CD14-positive monocyte (primary cell): Measurements from ENCODE around the gene IGF2BP2. TPM values are rescaled to one million over a fixed set of nuclear protein-coding genes. Genes with fewer than 3 reads are reported as not detected.

Experiments
- DNase-seq, 3 donors: peaks; one replicate each; pipeline ENCODE4 v3.0.0-alpha.2; 2011 to 2022
- H2AFZ ChIP-seq: 2 replicates; pipeline ENCODE4 v1.6.0; 2012; ENCODE audit warnings: mild to moderate bottlenecking, low read depth, low read length, inconsistent platforms; ENCODE audit not compliant: insufficient read depth, poor library complexity, severe bottlenecking
- H3K27ac ChIP-seq, 2 donors: 1 replicate in 1 of 2; 2 replicates in 1 of 2; pipeline ENCODE4 v1.5.1; 2012 to 2013; ENCODE audit warnings: low read length in 2 of 2, control low read depth in 1 of 2, inconsistent platforms in 1 of 2, low read depth in 1 of 2, mild to moderate bottlenecking in 1 of 2
- H3K27me3 ChIP-seq, 2 donors: one replicate each; pipeline versions ENCODE4 v1.6.0 to v1.6.1; 2011 to 2013; ENCODE audit warnings: low read length in 2 of 2; ENCODE audit not compliant: control insufficient read depth in 2 of 2, insufficient read depth in 2 of 2
- H3K36me3 ChIP-seq, 2 donors: replicated peaks in 1 of 2; 1 replicate in 1 of 2; 2 replicates in 1 of 2; pipeline versions ENCODE4 v1.5.1 to v1.6.1; 2012 to 2013; ENCODE audit warnings: low read length in 2 of 2, control low read depth in 1 of 2, inconsistent platforms in 1 of 2, mild to moderate bottlenecking in 1 of 2; ENCODE audit not compliant: insufficient read depth in 2 of 2, control insufficient read depth in 1 of 2
- H3K4me1 ChIP-seq, 2 donors: 1 replicate in 1 of 2; 2 replicates in 1 of 2; pipeline versions ENCODE4 v1.5.1 to v1.6.1; 2012 to 2013; ENCODE audit warnings: low read length in 2 of 2, control low read depth in 1 of 2, inconsistent platforms in 1 of 2, mild to moderate bottlenecking in 1 of 2, moderate library complexity in 1 of 2; ENCODE audit not compliant: insufficient read depth in 2 of 2, control insufficient read depth in 1 of 2
- H3K4me2 ChIP-seq: replicated peaks from 2 replicates; pipeline ENCODE3; 2012; ENCODE audit warnings: low read length, moderate library complexity, mild to moderate bottlenecking; ENCODE audit not compliant: poor library complexity, severe bottlenecking; ENCODE audit errors: extremely low read depth
- H3K4me3 ChIP-seq, 3 experiments: fragments of 200-600 bp in 1 of 3; sonication (generic) in 1 of 3; replicated peaks in 1 of 3; 1 replicate in 2 of 3; 2 replicates in 1 of 3; pipeline ENCODE4 v1.5.1; 2011 to 2013; ENCODE audit warnings: low read length in 3 of 3, mild to moderate bottlenecking in 3 of 3, control low read depth in 2 of 3, low read depth in 2 of 3, inconsistent platforms in 1 of 3, moderate library complexity in 1 of 3
- H3K79me2 ChIP-seq: 2 replicates; pipeline ENCODE4 v1.6.0; 2012; ENCODE audit warnings: mild to moderate bottlenecking, control low read depth, inconsistent platforms, low read length, moderate library complexity; ENCODE audit not compliant: insufficient read depth
- H3K9ac ChIP-seq: 2 replicates; pipeline ENCODE4 v1.6.0; 2017; ENCODE audit warnings: low read length, mild to moderate bottlenecking; ENCODE audit not compliant: insufficient read depth, poor library complexity, severe bottlenecking
- H3K9me3 ChIP-seq, 2 donors: replicated peaks in 1 of 2; 1 replicate in 1 of 2; 2 replicates in 1 of 2; pipeline versions ENCODE4 v1.5.1 to v1.6.1; 2012 to 2013; ENCODE audit warnings: low read length in 2 of 2, control low read depth in 1 of 2; ENCODE audit not compliant: control insufficient read depth in 1 of 2, insufficient read depth in 1 of 2
- H4K20me1 ChIP-seq: 2 replicates; pipeline ENCODE4 v1.6.0; 2012; ENCODE audit warnings: mild to moderate bottlenecking, low read length, control low read depth, moderate library complexity; ENCODE audit not compliant: insufficient read depth
- H3K27ac Mint-ChIP-seq, 7 donors: one replicate each; pipeline ENCODE4 v1.8.0; 2020; ENCODE audit warnings: mild to moderate bottlenecking in 7 of 7, mixed read lengths in 7 of 7, moderate library complexity in 6 of 7, inconsistent platforms in 2 of 7
- H3K27me3 Mint-ChIP-seq, 3 donors: one replicate each; pipeline ENCODE4 v1.8.0; 2021 to 2022; ENCODE audit warnings: low read depth in 3 of 3, mild to moderate bottlenecking in 3 of 3, mixed read lengths in 3 of 3, moderate library complexity in 3 of 3, inconsistent platforms in 1 of 3
- H3K36me3 Mint-ChIP-seq, 2 donors: one replicate each; pipeline ENCODE4 v1.8.0; 2020; ENCODE audit warnings: mixed read lengths in 2 of 2, inconsistent platforms in 1 of 2, mild to moderate bottlenecking in 1 of 2
- H3K4me1 Mint-ChIP-seq: one replicate; pipeline ENCODE4 v1.8.0; 2020; ENCODE audit warnings: mild to moderate bottlenecking, mixed read lengths
- H3K4me3 Mint-ChIP-seq, 2 donors: one replicate each; pipeline ENCODE4 v1.8.0; 2020; ENCODE audit warnings: mild to moderate bottlenecking in 2 of 2, mixed read lengths in 2 of 2, moderate library complexity in 1 of 2
- H3K9me3 Mint-ChIP-seq, 7 donors: one replicate each; pipeline ENCODE4 v1.8.0; 2020 to 2022; ENCODE audit warnings: mixed read lengths in 7 of 7, mild to moderate bottlenecking in 6 of 7, moderate library complexity in 6 of 7, inconsistent platforms in 2 of 7
- CTCF ChIP-seq: fragments of 200-600 bp; IDR thresholded peaks from one replicate; pipeline ENCODE4 v1.8.0; 2022; ENCODE audit warnings: antibody characterized with exemption, mild to moderate bottlenecking
- WGBS: methylation state at CpG from one replicate; pipeline ENCODE4 v1.1.5; 2013; ENCODE audit warnings: missing lambda C conversion rate; ENCODE audit not compliant: insufficient coverage; 5-methylcytosine and 5-hydroxymethylcytosine counted together
- intact Hi-C, 2 donors: fragments of 100-400 bp; cut with micrococcal nuclease; formaldehyde crosslinking; loops; one replicate each; pipeline versions ENCODE4 v1.15.0 to v1.15.1; 2023
- polyA plus RNA-seq, 3 donors: library from polyadenylated mRNA; depleted of rRNA in 1 of 3; unstranded in 2 of 3; stranded (reverse) in 1 of 3; fragments of 300-500 nt in 2 of 3; fragments of >200 nt in 1 of 3; fragmentation: Illumina TruSeq in 2 of 3; gene quantifications; 1 replicate in 2 of 3; 2 replicates in 1 of 3; pipeline ENCODE4 v1.2.3, GENCODE V29; 2012 to 2021

The IGF2BP2 gene
- polyA plus RNA-seq, 3 donors, result 0.78 to 2.8 (median 1.00) TPM

GRCh38 chr3:185721970-185722369 is 102.9 kb downstream of the IGF2BP2 start:
- Histone ChIP-seq H3K9ac (no peak overlapping the region), H3K4me1 (peaks cover 12 to 13% of the 10 kb centered on the region in 2 donors), H4K20me1 (no peaks in the 10 kb centered on the region), H3K36me3 (no peaks in the 10 kb centered on the region), H3K27me3 (no peaks in the 10 kb centered on the region), H3K27ac (no peak overlapping the region), H3K9me3 (no peaks in the 10 kb centered on the region), H3K79me2 (peaks cover 50% of the 10 kb centered on the region), H2AFZ (no peak overlapping the region), H3K4me2 (no peak overlapping the region), H3K4me3 (no peak overlapping the region)
- TF ChIP-seq CTCF, result no peak
- no peak for DNase-seq
- peak overlapping the region in 1 of 7 donors; percentile 1 for H3K27ac Mint-ChIP-seq
- H3K27me3 Mint-ChIP-seq, result peaks cover 0 to 3% (median 1%) of the 10 kb centered on the region in 3 donors
- no peak overlapping the region for H3K4me3 Mint-ChIP-seq
- WGBS, result no CpG with 5 or more reads among the region's 3 CpGs
- H3K9me3 Mint-ChIP-seq, result peaks cover 0 to 5% (median 0%) of the 10 kb centered on the region in 7 donors
- peaks cover 0 to 4% of the 10 kb centered on the region in 2 donors for H3K36me3 Mint-ChIP-seq
- intact Hi-C loops, result no loop called here
- peaks cover 20% of the 10 kb centered on the region for H3K4me1 Mint-ChIP-seq

- Histone ChIP-seq H3K9ac (no peak overlapping the region), H3K36me3 (no peaks in the 10 kb centered on the region), H3K4me1 (peaks cover 17 to 19% of the 10 kb centered on the region in 2 donors), H3K4me3 (no peak overlapping the region), H3K27me3 (no peaks in the 10 kb centered on the region), H3K4me2 (no peak overlapping the region), H2AFZ (no peak overlapping the region), H4K20me1 (no peaks in the 10 kb centered on the region), H3K27ac (no peak overlapping the region), H3K9me3 (no peaks in the 10 kb centered on the region), H3K79me2 (peaks cover 49% of the 10 kb centered on the region)
- no CpG with 5 or more reads among the region's 9 CpGs for WGBS
- no peak overlapping the region for H3K27ac Mint-ChIP-seq
- H3K4me3 Mint-ChIP-seq, result no peak overlapping the region
- H3K27me3 Mint-ChIP-seq, result peaks cover 0 to 3% (median 1%) of the 10 kb centered on the region in 3 donors
- intact Hi-C loops, result no loop called here
- no peak for DNase-seq
- no peak for TF ChIP-seq CTCF
- H3K36me3 Mint-ChIP-seq, result peaks cover 0 to 2% of the 10 kb centered on the region in 2 donors
- peaks cover 0 to 3% (median 0%) of the 10 kb centered on the region in 7 donors for H3K9me3 Mint-ChIP-seq
- H3K4me1 Mint-ChIP-seq, result peaks cover 28% of the 10 kb centered on the region
Observed at GRCh38 chr3:185720326-185720725, 104.5 kb downstream of the IGF2BP2 start.
